GM18508 (cell line): ENCODE results near the gene ANKAR.
A peak's percentile ranks its signal among the peaks of the same experiment; 100 is the strongest.
"Not testable (repeated sequence)": the region's sequence is repeated elsewhere in the genome, so short reads cannot be mapped to it uniquely, and the experiment has no call there.

Experiments
- ATAC-seq: cut with Tn5 transposase; IDR thresholded peaks from one replicate; pipeline ENCODE4 v1.9.1; 2021; ENCODE audit warnings: moderate number of reproducible peaks; ENCODE audit not compliant: insufficient read depth, unreplicated experiment

ANKAR gene, protein sequence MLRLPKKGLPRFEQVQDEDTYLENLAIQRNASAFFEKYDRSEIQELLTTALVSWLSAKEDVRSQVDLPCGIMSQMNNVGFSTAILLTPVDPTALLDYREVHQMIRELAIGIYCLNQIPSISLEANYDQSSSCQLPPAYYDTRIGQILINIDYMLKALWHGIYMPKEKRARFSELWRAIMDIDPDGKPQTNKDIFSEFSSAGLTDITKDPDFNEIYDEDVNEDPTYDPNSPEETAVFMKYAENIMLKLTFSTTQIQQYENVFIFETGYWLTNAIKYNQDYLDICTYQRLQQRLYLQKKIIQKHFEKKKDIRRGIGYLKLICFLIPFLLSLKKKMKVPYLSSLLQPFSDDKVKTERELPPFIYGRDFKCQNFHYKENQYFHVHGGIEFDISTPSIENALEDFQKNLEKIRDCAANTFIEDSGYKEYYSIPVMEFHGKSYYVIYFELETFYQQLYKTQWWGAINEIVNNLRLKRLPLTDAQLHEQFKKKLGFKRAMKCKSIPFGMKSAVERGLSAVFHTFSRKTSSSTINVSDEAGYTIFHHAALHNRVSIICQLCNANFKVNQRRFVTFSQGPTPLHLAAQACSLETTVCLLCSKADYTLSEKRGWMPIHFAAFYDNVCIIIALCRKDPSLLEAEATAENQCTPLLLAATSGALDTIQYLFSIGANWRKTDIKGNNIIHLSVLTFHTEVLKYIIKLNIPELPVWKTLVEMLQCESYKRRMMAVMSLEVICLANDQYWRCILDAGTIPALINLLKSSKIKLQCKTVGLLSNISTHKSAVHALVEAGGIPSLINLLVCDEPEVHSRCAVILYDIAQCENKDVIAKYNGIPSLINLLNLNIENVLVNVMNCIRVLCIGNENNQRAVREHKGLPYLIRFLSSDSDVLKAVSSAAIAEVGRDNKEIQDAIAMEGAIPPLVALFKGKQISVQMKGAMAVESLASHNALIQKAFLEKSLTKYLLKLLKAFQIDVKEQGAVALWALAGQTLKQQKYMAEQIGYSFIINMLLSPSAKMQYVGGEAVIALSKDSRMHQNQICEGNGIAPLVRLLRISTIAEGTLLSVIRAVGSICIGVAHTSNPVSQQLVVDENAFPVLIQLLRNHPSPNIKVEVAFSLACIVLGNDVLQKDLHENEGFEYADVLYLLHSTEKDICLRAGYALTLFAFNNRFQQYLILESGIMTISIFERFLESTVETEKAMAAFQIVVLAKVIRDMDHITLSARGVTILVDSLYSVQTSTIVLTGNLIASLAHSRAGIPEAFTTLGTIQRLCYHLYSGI (N-terminal part only)

GRCh38 chr2:189674374-189675112 lies at the start of gene ANKAR:
ANKAR (plus strand) TSS chr2:189674670; CDS start chr2:189676491, 1,821 bp downstream.
- peak; percentile 86 for ATAC-seq

DNA sequence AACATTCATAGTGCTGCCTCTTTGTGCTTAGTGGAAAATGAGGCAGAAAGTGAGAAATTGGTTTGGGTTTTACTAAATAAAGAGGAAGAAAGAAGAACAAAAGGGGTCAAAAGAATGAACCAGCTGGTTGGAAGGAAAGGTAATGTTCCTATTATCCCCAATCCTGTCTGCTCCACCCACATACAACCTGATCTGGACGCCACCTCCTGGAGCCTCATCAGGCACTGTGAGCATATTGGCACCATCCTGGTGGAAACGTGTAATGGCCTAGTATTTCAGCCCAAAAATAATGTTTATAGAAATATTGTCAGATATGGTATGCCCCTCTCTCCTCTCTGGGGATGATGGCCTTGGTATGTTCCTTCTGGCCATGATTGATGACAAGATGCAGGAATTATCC lies 48.8 kb upstream of the ANKAR start:
- no peak for ATAC-seq

DNA sequence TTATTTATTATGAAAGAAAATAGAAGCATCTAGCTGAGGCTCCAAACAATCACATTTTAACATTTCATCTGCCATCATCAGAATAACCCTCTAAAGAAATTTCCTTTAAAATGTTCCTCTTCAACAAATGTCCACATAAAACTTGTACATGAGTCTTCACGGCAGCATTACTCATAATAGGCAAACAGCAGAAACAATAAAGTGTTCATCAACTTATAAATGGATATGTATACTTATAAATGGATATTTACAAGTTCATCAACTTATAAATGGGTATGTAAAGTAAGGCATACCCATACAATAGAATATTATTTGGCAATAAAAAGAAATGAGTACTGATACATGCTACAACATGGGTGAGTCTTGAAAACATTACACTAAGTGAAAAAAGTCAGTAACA lies 46.7 kb upstream of the ANKAR start:
- no peak for ATAC-seq

GRCh38 chr2:189628817-189629530 lies 45.5 kb upstream of the ANKAR start:
- no peak for ATAC-seq

DNA sequence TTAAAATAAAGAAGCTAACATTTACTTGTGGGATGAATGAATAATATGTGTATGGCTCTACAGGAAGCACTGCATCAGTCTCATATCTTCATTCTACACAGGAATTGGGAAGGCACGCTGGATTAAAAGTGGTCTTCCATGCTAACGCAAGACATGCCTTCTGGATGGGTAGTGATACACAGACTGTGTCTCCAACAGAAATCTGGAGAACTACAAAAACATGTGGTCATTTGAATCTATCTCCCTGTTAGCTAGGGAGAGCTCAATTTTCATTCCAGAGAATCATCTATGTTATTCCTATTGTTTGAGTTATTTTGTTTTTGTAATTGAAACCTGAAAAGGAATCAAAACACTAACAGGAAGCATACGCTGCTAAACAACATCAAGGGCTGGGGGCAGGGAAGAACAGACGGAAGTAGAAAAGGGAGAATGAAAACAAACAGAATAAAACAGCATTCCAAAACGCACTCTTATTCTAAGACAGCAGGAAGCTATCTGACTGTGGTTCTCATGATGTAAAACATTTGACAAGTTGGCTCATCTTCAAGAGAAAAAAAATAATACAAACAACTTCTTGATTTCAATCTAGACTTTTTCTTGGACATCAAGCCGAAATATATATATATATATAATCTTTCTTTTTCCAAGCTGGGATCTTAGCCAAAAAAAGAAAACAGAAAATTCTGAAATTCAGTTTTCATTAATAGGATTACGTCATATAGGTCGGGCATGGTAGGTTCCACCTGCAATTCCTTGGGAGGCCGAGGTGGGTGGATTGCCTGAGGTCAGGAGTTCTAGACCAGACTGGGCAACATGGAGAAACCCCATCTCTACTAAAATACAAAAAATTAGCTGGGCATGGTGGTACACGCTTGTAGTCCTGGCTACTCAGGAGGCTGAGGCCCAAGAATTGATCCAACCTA lies 44.7 kb upstream of the ANKAR start:
- ATAC-seq = no peak

GRCh38 chr2:189631849-189632248 lies 42.6 kb upstream of the ANKAR start:
- no peak for ATAC-seq

- no peak for ATAC-seq
These were observed 41.1 kb upstream of the ANKAR start for GRCh38 chr2:189633392-189633811.

DNA sequence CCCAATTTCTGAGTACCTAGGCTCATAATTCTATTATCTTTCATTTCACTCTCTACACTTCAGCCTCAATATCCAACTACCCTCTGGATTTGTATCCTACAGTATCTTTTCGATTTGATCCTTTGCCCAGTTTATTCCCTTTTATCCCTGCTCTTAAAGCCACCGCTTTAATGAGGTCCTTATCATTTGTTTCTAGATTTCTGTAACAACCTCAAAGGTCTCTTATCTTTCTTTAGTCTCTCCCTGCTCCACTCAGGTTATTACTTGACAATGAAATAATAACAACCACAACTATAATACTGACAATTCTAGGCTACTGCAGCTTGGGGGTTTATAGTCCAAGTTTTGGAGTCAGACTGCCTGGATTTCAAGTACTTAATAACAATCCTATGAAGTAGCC lies 39.1 kb upstream of the ANKAR start:
- no peak for ATAC-seq

GRCh38 chr2:189638301-189639006 lies 36.0 kb upstream of the ANKAR start:
- ATAC-seq = no peak

DNA sequence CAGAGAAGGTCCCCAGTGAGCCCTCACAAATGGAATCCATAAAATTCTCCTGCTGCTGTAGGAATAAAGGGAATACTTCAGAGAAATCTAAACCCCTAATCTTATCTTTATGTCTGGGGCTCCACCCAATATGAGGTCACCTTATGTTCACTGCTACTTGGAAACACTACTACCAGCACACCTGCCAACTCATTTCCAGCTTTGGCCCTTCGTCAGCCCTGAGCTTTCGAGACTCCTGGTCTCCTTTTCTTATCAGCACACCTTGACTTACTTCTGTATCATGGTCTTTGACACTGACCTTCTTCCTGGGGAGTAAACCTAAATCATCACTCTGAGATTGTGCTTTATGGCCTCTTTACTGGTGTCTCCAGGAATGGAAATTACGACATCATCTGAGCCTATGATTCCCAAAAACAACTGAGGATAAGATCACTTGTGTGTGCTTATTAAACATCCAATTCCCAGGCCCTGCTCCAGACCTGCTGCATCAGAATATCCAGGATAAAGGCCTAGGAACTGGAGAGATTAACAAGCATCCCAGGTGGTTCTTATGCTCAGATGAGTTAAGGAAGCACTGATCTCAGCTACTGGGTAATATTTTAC lies 35.4 kb upstream of the ANKAR start:
- no peak for ATAC-seq

GRCh38 chr2:189641002-189641401 lies 33.5 kb upstream of the ANKAR start:
- ATAC-seq = no peak

DNA sequence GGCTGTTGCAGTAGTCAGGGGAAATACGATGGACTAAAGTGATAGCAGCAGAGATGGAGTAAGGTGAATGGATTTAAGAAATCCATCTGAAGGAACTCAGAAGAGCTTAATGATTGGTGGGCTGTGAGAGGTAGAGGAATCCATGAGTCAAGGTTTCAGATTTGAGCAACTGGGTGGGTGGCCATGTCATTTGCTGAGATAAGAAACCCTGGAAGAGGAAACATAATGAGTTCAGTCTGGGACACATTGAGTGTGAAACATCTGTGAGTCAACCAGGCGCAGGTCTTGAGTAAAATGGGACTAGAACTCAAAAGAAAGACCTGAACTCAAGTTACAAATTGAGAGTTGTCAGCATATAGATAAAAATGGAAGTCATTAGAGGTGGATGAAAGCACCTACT lies 32.9 kb upstream of the ANKAR start:
- ATAC-seq = no peak

GRCh38 chr2:189646521-189646920 lies 27.9 kb upstream of the ANKAR start:
- no peak for ATAC-seq

GRCh38 chr2:189648846-189649509 lies 25.5 kb upstream of the ANKAR start:
- ATAC-seq = no peak

DNA sequence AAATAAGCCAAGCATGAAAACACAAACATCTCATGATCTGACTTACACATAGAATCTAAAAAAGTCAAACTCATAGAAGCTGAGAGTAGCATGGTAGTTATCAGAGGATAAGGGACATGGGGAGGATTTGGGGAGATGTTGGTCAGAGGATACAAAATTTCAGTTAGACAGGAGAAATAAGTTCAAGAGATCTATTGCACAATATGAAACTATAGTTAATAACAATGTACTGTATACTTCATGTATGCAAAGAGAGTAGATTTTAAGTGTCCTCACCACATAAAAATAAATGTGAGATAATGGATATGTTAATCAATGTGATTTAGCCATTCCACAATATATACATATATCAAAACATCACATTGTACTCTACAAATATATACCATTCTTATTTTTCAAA lies 23.2 kb upstream of the ANKAR start:
- ATAC-seq = no peak

GRCh38 chr2:189653464-189653863 lies 21.0 kb upstream of the ANKAR start:
- ATAC-seq = not testable (repeated sequence)

GRCh38 chr2:189654641-189655040 lies 19.8 kb upstream of the ANKAR start:
- ATAC-seq = no peak
